HG03039 (cell line): ENCODE data around the gene INHBB.

ENCODE experiments used
- ATAC-seq: cut with Tn5 transposase; IDR thresholded peaks from one replicate; pipeline ENCODE4 v1.9.1; 2021; ENCODE audit warnings: mild to moderate bottlenecking, moderate library complexity; ENCODE audit not compliant: unreplicated experiment

Gene INHBB

GRCh38 chr2:120394764-120395163 lies 48.8 kb downstream of the INHBB start:
- no peak for ATAC-seq

GRCh38 chr2:120395221-120396012 lies 49.5 kb downstream of the INHBB start:
- ATAC-seq, result no peak

- ATAC-seq, result no peak
Observed at GRCh38 chr2:120396013-120396860, 50.3 kb downstream of the INHBB start.

GRCh38 chr2:120396861-120397811 lies 51.2 kb downstream of the INHBB start:
- no peak for ATAC-seq

GRCh38 chr2:120398051-120398995 lies 52.4 kb downstream of the INHBB start:
- no peak for ATAC-seq

- no peak for ATAC-seq
Observed at GRCh38 chr2:120398996-120399888, 53.3 kb downstream of the INHBB start.

GRCh38 chr2:120399889-120400240 lies 53.9 kb downstream of the INHBB start:
- no peak for ATAC-seq

GRCh38 chr2:120400551-120400950 lies 54.6 kb downstream of the INHBB start:
- no peak for ATAC-seq
